ENCODE data around the gene ASCC2. TPM values are rescaled to one million over a fixed set of nuclear protein-coding genes. Genes with fewer than 3 reads are reported as not detected.

The ASCC2 gene
- total and polyA plus RNA-seq, 4 donors = 34.6 to 43.7 (median 38.7) TPM

DNA sequence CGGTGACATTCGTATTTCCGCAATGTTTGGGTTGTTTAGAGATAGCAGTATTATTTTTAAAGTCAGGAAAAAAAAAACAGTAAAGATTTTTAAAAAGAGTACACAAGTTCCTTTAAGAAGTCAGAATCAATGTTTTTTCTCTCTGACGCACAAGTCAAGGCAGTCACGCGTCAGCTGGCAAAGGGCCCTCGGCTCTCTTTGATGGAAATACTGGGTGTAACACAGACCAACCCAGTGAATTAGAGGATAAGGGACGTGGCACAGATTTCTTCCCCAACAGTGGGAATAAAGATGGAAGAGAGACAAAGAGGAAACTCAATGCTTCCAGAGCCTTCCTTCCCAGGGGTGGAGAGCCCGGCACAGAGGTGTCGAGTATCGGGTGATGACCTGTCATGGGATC, 13.4 kb downstream of the ASCC2 start:
- 98% methylated on average over 11 of the region's 11 CpGs for WGBS
- no peak for DNase-seq (ENCODE audit: low spot score)
- peaks cover 8 to 26% (median 23%) of the 10 kb centered on the region in 4 donors for H3K36me3 ChIP-seq (ENCODE audit: control insufficient read depth in 4 of 4, insufficient read depth in 3 of 4, low read depth in 1 of 4, low read length in 3 of 4)

More for the DNA sequence above, 13.4 kb downstream of the ASCC2 start:
- peaks cover 8 to 22% (median 18%) of the 10 kb centered on the region in 4 donors for H3K4me1 ChIP-seq (ENCODE audit: control insufficient read depth in 4 of 4, insufficient read depth in 4 of 4, low read length in 3 of 4)
- TF ChIP-seq YY1 (IDR thresholded peaks at IDR 0.05) (no peak), HNF4G (IDR thresholded peaks at IDR 0.05) (no peak), JUND (IDR thresholded peaks at IDR 0.05) (no peak), RAD21 (IDR thresholded peaks at IDR 0.05) (no peak), SP1 (IDR thresholded peaks at IDR 0.05) (no peak), ATF3 (IDR thresholded peaks at IDR 0.05) (no peak), FOXA2 (IDR thresholded peaks at IDR 0.05) (no peak), HNF4A (conservative IDR thresholded peaks at IDR 0.05) (no peak), MAX (IDR thresholded peaks at IDR 0.05) (no peak), EGR1 (IDR thresholded peaks at IDR 0.05; ENCODE audit: low read depth in 2 of 2) (no peak), FOXA1 (IDR thresholded peaks at IDR 0.05) (no peak), ZBTB33 (IDR thresholded peaks at IDR 0.05) (no peak), REST (IDR thresholded peaks at IDR 0.05) (no peak), RXRA (IDR thresholded peaks at IDR 0.05) (no peak), GABPA (IDR thresholded peaks at IDR 0.05 in 1 of 2, conservative IDR thresholded peaks at IDR 0.05 in 1 of 2) (no peak)
- no peak overlapping the region for H3K9ac ChIP-seq (ENCODE audit: low read depth in 1 of 2, low read length in 2 of 2)
- no peaks in the 10 kb centered on the region for H3K27me3 ChIP-seq (ENCODE audit: control insufficient read depth in 4 of 4, insufficient read depth in 4 of 4, low read length in 3 of 4)
- no peaks in the 10 kb centered on the region for H3K9me3 ChIP-seq (ENCODE audit: control insufficient read depth in 4 of 4, low read length in 3 of 4)
- H3K4me3 ChIP-seq (ENCODE audit: low read depth in 1 of 3, low read length in 3 of 3) = no peak overlapping the region
- no peak overlapping the region for H3K27ac ChIP-seq (ENCODE audit: low read depth in 1 of 2, low read length in 2 of 2)
